HG03139 (cell line): Measurements from ENCODE around the gene RPS6KA2.
A peak's percentile ranks its signal among the peaks of the same experiment; 100 is the strongest.

ENCODE experiments used
- ATAC-seq: cut with Tn5 transposase; IDR thresholded peaks from one replicate; pipeline ENCODE4 v1.9.1; 2021; ENCODE audit not compliant: unreplicated experiment

The RPS6KA2 gene

DNA sequence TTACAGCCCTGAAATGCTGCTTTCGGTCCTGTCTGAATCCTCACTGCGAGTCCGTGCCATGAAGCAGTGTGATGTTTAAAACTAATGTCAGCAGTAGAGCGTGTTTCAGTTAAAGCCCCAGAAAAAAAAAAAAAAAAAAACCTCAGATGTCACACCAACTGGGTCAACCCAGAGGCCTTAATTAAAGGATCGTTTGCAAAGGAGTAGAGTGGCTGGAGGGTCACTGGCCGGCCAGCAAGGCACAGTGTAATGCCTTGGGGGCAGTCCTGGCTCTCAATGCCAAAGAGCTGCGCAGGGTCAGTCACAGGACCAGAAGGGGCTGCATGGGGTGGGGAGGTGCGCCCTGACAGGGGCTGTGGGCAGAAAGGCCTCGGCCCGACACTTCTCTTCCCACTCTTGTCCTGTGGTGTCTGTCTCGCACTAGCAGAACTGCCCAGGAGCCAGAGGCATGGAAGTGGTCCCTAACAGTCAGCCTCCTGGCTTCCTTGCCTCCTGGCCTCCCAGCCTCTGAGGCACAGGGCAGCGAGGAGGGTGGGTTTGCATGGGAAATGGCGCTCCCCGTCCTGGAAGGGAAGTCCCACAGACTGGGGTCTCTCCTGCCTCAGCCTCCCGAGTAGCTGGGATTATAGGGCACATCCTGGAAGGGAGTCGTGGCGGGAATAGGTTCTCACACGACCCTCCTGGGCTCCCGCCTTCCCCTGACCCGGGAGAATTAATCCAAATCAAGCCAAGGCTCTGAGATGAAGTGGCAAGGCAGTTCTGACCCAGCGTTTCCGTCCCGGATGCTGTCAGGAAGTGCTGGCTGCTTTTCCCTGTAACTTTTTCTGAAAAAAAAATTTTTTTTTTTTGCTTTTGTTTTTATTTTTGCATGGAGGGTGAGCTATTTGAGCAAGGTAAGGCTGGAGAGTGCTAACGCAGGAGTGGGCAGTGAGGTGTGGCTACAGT is 190.6 kb downstream of the RPS6KA2 start:
- ATAC-seq, result no peak

DNA sequence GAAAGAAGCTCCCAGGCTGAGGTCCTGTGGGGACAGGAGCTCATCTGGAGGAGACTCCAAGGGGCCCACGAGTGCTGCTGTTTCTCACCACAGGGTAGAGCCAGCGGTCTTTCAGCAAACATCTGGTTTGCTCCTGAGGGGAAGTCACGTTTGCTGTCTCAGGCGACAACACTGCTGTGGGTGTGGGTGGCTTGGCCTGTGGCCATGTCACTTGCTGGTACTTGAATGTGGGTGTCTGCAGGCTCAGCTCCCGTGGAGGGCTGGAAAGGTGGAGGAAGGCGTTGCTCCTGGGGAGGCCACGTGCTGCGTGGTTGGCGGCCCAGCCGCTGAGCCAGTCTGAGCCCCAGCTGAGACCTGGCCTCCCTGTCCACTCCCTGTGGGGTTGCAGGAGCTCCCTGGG is 191.5 kb downstream of the RPS6KA2 start:
- no peak for ATAC-seq

- ATAC-seq, result no peak
Measured at GRCh38 chr6:166434336-166434735, 192.7 kb downstream of the RPS6KA2 start.

- no peak for ATAC-seq
Measured at GRCh38 chr6:166433096-166433495, 194.0 kb downstream of the RPS6KA2 start.

DNA sequence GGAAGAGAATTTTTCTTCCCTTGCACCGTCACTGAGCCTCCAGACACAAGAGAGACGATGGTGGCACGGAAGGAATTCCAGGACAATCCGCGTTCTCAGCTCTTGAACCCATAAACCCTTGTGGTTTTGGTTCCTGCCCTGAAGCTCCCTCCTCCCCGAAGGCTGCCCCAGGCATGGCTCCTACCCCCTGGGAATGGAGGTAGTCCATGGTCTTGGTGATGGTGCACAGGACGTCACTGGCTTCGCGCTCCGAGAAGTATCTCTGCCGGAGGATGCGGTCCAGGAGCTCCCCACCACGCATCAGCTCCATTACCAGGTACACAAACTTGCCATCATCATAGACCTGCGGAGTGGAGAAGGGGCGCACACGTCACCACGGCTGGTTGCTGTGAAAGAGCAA is 196.8 kb downstream of the RPS6KA2 start:
- no peak for ATAC-seq

DNA sequence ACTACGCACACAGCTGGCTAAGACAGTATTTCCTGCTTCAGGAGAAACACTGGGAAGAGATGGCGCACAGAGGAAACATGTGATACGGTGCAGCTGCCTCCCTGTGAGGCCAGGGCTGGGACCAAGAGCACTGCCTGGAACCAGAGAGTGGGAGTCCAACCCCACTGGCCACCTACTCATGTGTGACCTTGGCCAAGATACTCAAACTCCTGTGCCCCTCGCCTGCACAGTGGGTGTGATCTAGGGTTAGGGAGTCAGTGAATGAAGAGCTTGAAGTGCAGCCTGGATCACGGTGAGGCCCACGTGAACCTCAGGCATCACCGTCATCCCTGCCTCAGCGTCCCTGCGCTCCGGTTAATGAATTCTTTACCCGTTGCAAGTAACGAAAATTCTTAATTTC is 202.6 kb downstream of the RPS6KA2 start:
- no peak for ATAC-seq

DNA sequence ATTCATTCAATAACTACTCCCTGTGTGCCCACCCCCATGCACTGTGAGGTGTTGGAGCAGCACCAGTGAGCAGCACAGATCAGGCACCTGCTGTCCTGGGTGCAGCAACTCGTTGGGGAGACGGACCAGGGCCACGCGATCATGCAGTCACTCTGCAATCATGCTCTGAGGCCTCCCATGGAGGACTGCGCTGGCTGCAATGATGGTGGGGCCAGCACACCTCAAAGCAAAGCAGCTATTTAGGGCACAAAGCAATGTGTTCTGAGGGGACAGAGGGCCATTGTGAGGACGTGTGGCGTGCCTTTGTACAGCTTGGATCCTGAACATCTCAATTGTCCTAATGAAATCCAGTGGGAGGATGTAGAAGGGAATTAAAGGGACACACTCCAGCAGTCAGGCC is 203.3 kb downstream of the RPS6KA2 start:
- ATAC-seq, result no peak

- ATAC-seq, result no peak
Measured at GRCh38 chr6:166423051-166423745, 203.9 kb downstream of the RPS6KA2 start.

GRCh38 chr6:166422201-166422940 is 204.7 kb downstream of the RPS6KA2 start:
- no peak for ATAC-seq

- ATAC-seq, result no peak
Measured at GRCh38 chr6:166420351-166420750, 206.7 kb downstream of the RPS6KA2 start.

DNA sequence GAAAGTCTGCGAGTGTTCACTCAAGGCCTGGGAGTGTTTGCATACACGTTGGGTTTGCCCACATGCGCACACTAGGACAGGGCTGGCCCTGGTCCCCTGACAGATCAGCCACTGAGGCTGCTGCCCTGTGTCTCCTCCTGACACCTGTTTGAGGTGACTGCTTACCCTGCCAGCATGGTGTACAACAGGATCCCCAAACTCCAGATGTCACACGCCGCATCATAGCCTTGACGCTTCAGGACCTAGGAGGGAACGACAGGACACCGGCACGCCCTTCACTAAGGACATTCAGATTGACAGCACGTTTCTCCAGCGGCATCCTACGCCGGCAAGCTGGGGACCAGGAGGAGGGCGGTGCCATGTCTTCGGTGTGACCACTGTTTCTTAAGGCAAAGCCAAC is 207.3 kb downstream of the RPS6KA2 start:
- ATAC-seq, result peak; percentile 6

GRCh38 chr6:166419286-166419685 is 207.8 kb downstream of the RPS6KA2 start:
- ATAC-seq, result peak; percentile 94

DNA sequence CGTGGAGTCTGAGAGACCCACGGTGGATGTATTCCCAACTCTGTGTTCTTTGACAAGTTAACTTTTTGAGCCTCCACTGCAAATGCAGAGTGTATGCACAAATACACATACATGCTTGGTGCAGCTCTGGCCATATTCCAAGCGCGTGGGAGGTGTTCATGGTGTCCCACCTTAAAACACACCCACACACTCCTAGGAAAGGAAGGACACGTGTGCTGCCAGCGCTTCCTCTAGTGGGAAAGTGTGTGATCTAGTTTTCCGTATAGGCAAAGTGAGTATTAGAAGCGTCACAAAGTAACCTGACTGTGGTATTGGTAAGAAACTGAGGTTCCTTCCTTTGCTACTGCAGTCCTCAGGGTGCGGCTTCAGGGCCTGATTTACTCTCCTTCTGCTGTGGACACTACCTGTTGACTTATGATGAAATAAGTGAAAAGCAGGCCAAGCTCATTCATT is 208.3 kb downstream of the RPS6KA2 start:
- ATAC-seq, result no peak

DNA sequence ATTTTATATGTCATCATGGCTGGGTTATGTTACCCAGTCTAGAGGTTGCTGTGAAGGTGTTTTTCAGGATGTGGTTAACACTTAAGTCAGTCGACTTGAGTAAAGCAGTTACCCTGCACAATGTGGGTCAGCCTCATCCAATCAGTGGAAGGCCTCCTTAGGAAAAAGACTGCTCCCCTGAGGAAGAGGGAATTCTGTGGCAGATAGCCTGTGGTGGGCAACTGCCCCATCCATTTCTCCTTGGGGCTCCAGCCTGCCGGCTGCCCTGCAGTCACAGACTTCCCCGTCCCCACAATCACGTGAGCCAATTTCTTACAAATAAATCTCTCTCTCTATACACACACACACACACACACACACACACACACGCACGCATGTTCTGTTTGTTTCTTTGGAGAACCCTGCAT is 209.8 kb downstream of the RPS6KA2 start:
- ATAC-seq, result no peak

DNA sequence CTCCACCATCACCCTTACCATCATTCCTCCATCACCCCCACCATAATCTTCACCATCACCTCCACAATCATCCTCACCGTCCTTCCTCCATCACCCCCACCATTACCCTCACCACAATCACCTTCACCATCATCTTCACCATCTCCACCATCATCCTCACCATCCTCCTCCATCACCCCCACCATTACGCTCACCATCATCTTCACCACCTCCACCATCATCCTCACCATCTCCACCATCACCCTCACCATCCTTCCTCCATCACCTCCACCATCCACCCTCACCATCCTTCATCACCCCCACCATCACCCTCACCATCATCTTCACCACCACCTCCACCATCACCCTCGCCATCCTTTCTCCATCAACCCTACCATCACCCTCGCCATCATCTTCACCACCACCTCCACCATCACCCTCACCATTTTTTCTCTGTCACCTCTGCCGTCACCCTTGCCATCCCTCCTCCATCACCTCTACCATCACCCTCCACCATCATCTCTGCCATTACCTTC is 211.2 kb downstream of the RPS6KA2 start:
- ATAC-seq, result no peak

GRCh38 chr6:166415306-166415705 is 211.7 kb downstream of the RPS6KA2 start:
- ATAC-seq, result no peak

GRCh38 chr6:166413491-166413951 is 213.5 kb downstream of the RPS6KA2 start:
- no peak for ATAC-seq

DNA sequence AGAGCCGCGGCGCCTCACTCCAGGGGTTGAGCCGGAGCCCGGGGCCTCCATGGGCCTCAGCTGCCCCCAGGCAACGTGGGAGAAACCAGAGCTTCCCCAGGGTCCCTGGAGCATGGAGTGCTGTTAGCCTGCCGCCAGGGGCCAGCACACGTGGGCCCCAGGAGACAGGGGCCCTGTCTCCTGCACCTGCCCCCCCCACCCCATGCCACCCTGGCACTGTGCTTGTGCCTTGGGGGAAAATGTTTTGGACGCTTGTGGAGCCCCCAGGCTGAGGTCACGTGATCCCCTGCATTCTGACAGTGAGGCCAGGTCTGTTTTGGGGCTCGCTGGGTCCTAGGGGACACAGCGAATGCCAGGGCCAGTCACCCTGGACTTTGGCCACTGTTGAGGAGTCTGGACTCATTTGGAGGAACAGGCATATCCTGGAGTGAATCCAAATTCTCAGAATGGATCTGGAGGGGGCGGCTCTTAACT is 214.1 kb downstream of the RPS6KA2 start:
- ATAC-seq, result no peak

DNA sequence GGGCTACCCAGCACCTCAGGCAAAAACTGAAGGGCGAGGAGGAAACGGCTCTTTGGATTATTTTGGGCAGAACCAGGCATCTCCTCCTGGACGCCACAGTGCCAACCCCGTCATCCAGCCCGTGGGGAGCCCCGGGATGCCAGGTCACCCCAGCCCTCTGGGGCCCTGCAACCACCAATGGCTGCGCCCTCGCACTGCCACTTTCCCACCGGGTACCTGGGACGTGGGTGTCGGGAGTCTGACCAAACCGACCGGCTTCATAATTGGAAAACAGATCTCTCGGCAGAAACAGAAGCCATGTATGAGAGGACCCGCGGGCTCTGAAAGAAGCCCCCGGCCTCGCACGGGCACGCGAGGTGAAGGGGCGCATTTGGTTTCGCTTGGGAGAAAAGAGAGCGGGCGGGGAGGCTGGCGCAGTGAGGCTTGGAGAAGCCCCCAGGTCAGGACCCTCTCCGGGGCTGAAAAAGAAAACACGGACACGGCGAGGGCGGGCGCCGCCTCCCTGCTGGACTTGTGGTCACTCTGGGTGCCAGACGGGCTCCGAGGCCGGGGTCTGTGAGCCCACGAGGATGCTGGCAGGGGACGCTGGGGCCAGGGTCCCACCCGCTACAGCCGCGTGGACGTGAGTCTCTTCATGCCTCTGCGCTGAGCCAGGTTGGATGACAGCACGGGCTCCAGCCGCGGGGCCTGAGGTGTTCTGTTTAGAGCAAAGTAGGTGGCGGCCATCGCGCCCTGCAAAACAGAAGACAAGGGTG is 214.7 kb downstream of the RPS6KA2 start:
- no peak for ATAC-seq

DNA sequence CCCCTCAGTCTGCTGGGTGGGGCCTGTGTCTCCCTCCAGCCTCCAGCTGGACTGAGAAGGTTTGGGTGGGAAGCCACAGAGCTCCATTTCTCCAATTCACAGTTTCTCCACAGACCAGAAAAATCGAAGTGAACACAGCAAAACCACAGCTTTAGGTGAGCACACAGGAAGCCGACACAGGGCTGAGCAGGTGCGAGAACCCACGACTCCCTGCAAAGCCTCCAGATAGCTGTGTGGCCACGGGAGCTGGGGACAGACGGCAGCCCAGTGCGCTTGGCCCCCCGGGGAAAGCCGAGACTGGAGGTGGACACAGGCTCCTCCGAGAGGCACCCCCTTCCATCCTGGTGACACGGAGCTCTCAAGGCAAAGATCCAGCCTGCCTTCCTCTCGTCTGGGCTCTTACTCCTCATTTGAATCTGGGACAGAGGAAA is 215.3 kb downstream of the RPS6KA2 start:
- no peak for ATAC-seq
